Measurements from ENCODE around the gene C20orf202.

Gene C20orf202

GRCh38 chr20:1202762-1203504 lies at the start of gene C20orf202:
Gene C20orf202, plus strand, starts transcription at chr20:1203454. Its CDS starts 132 bp downstream, at chr20:1203586.
- no peak for DNase-seq (ENCODE audit: low spot score)

- no peak for DNase-seq (ENCODE audit: low spot score)
Observed at GRCh38 chr20:1154226-1154625, 49.0 kb upstream of the C20orf202 start.

GRCh38 chr20:1154691-1155090 lies 48.6 kb upstream of the C20orf202 start:
- no peak for DNase-seq (ENCODE audit: low spot score)

GRCh38 chr20:1155342-1155741 lies 47.9 kb upstream of the C20orf202 start:
- DNase-seq (ENCODE audit: low spot score), result no peak

GRCh38 chr20:1160496-1160895 lies 42.8 kb upstream of the C20orf202 start:
- no peak for DNase-seq (ENCODE audit: low spot score)

GRCh38 chr20:1160991-1161390 lies 42.3 kb upstream of the C20orf202 start:
- no peak for DNase-seq (ENCODE audit: low spot score)

- no peak for DNase-seq (ENCODE audit: low spot score)
Observed at GRCh38 chr20:1163105-1163504, 40.1 kb upstream of the C20orf202 start.

- no peak for DNase-seq (ENCODE audit: low spot score)
Observed at GRCh38 chr20:1163653-1164052, 39.6 kb upstream of the C20orf202 start.

GRCh38 chr20:1164871-1165270 lies 38.4 kb upstream of the C20orf202 start:
- DNase-seq (ENCODE audit: low spot score), result no peak

- no peak for DNase-seq (ENCODE audit: low spot score)
Observed at GRCh38 chr20:1165521-1165920, 37.7 kb upstream of the C20orf202 start.

GRCh38 chr20:1165941-1166340 lies 37.3 kb upstream of the C20orf202 start:
- no peak for DNase-seq (ENCODE audit: low spot score)

- DNase-seq (ENCODE audit: low spot score), result no peak
Observed at GRCh38 chr20:1166948-1167720, 36.1 kb upstream of the C20orf202 start.

- no peak for DNase-seq (ENCODE audit: low spot score)
Observed at GRCh38 chr20:1169224-1169623, 34.0 kb upstream of the C20orf202 start.

GRCh38 chr20:1171461-1172093 lies 31.7 kb upstream of the C20orf202 start:
- peak; percentile 40 for DNase-seq (ENCODE audit: low spot score)

GRCh38 chr20:1173698-1174097 lies 29.6 kb upstream of the C20orf202 start:
- DNase-seq (ENCODE audit: low spot score), result no peak

GRCh38 chr20:1174787-1175186 lies 28.5 kb upstream of the C20orf202 start:
- DNase-seq (ENCODE audit: low spot score), result no peak

GRCh38 chr20:1177680-1178079 lies 25.6 kb upstream of the C20orf202 start:
- no peak for DNase-seq (ENCODE audit: low spot score)

- DNase-seq (ENCODE audit: low spot score), result no peak
Observed at GRCh38 chr20:1178103-1178502, 25.2 kb upstream of the C20orf202 start.

- no peak for DNase-seq (ENCODE audit: low spot score)
Observed at GRCh38 chr20:1178623-1179022, 24.6 kb upstream of the C20orf202 start.

- no peak for DNase-seq (ENCODE audit: low spot score)
Observed at GRCh38 chr20:1180949-1181348, 22.3 kb upstream of the C20orf202 start.

- no peak for DNase-seq (ENCODE audit: low spot score)
Observed at GRCh38 chr20:1182106-1182505, 21.1 kb upstream of the C20orf202 start.

- DNase-seq (ENCODE audit: low spot score), result no peak
Observed at GRCh38 chr20:1183153-1183552, 20.1 kb upstream of the C20orf202 start.

- DNase-seq (ENCODE audit: low spot score), result no peak
Observed at GRCh38 chr20:1184260-1184637, 19.0 kb upstream of the C20orf202 start.

Measured in COLO829 (cell line).